NOMO-1 treated with DMSO at 0.1 percent for 48 hours (cell line): ENCODE data around the gene VAX1.
"Not testable (repeated sequence)": the region's sequence is repeated elsewhere in the genome, so short reads cannot be mapped to it uniquely, and the experiment has no call there.

ENCODE experiments used
- DNase-seq: peaks from one replicate; lab custom pipeline; 2025; ENCODE audit not compliant: unreplicated experiment; lab: John Stamatoyannopoulos, UW

VAX1 gene

DNA sequence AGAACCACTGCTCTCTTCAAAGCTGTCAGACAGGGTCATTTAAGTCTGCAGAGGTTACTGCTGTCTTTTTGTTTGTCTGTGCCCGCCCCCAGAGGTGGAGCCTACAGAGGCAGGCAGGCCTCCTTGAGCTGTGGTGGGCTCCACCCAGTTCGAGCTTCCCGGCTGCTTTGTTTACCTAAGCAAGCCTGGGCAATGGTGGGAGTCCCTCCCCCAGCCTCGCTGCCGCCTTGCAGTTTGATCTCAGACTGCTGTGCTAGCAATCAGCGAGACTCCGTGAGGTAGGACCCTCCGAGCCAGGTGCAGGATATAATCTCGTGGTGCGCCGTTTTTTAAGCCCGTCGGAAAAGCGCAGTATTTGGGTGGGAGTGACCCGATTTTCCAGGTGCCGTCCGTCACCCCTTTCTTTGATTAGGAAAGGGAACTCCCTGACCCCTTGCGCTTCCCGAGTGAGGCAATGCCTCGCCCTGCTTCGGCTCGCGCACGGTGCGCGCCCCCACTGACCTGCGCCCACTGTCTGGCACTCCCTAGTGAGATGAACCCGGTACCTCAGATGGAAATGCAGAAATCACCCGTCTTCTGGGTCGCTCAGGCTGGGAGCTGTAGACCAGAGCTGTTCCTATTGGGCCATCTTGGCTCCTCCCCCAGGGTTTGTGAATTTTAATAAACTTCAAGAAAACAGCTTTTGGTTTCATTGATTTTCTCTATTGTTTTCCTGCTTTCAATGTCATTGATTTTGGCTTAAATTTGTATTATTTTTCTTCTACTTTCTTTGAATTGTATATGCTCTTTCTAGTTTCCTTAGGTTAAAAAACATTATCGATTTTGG, 53.4 kb downstream of the VAX1 start:
- DNase-seq = not testable (repeated sequence)
